SJCRH30 (cell line): ENCODE data around the gene ABCC6. TPM values are rescaled to one million over a fixed set of nuclear protein-coding genes. Genes with fewer than 3 reads are reported as not detected.
"Not testable (repeated sequence)": the region's sequence is repeated elsewhere in the genome, so short reads cannot be mapped to it uniquely, and the experiment has no call there.

Experiments used
- DNase-seq, 2 experiments: peaks; one replicate each; pipeline ENCODE4 v3.0.0-alpha.2; 2015 to 2020
- H3K27ac ChIP-seq: fragments of 250-450 bp; sonication (Bioruptor Pico); 2 replicates; pipeline ENCODE4 v1.5.1; 2020; ENCODE audit warnings: mild to moderate bottlenecking, moderate library complexity
- H3K27me3 ChIP-seq: fragments of 250-450 bp; sonication (Bioruptor Pico); 2 replicates; pipeline ENCODE4 v1.5.1; 2020; ENCODE audit warnings: mild to moderate bottlenecking, moderate library complexity
- H3K36me3 ChIP-seq: fragments of 250-450 bp; sonication (Bioruptor Pico); 2 replicates; pipeline ENCODE4 v1.5.1; 2020; ENCODE audit warnings: mild to moderate bottlenecking, moderate library complexity
- H3K4me1 ChIP-seq: fragments of 250-450 bp; sonication (Bioruptor Pico); 2 replicates; pipeline ENCODE4 v1.5.1; 2020; ENCODE audit warnings: mild to moderate bottlenecking, moderate library complexity
- H3K4me3 ChIP-seq: fragments of 250-450 bp; sonication (Bioruptor Pico); 2 replicates; pipeline ENCODE4 v1.5.1; 2020; ENCODE audit warnings: mild to moderate bottlenecking, moderate library complexity
- H3K9me3 ChIP-seq: fragments of 250-450 bp; sonication (Bioruptor Pico); replicated peaks from 2 replicates; pipeline ENCODE4 v1.5.1; 2020; ENCODE audit warnings: mild to moderate bottlenecking, moderate library complexity
- total RNA-seq: library from RNA; depleted of rRNA; stranded (reverse); fragments of >200 nt; shearing (Covaris generic); gene quantifications from 2 replicates; pipeline ENCODE4 v1.2.3, GENCODE V29; 2014

ABCC6 gene
- total RNA-seq, 1 experiment from 2014 or later = 1.5 TPM

DNA sequence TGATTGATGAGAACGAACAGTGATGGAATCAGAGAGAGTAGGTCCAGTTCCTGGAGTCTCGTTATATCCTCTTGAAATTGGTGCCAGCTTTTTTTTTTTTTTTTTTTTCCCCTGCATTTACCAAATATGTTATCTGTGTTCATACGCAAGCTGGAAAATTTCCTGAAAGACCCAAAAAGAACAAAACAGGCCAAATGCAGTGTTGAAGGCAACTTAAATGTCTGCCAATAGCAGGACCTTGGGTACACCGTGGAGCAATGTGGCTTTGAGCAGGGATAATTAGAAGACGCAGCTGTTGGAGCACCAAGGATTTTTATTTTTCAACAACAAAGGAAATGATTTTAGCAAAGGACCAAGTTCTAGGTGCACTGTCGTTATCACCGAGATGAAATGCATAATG is 105.0 kb downstream of the ABCC6 start:
- H3K4me3 ChIP-seq = no peak overlapping the region
- H3K36me3 ChIP-seq = peaks cover 24% of the 10 kb centered on the region
- H3K27ac ChIP-seq = no peak overlapping the region
- no peaks in the 10 kb centered on the region for H3K4me1 ChIP-seq
- no peaks in the 10 kb centered on the region for H3K27me3 ChIP-seq
- no peaks in the 10 kb centered on the region; the same call in 1 of the 2 replicates for H3K9me3 ChIP-seq
- DNase-seq = peak in 1 of 2 experiments; percentile 12

GRCh38 chr16:16116841-16117240 is 106.5 kb downstream of the ABCC6 start:
- Histone ChIP-seq H3K4me3 (no peak overlapping the region), H3K36me3 (peaks cover 32% of the 10 kb centered on the region), H3K27me3 (no peaks in the 10 kb centered on the region), H3K27ac (no peak overlapping the region), H3K9me3 (no peaks in the 10 kb centered on the region; the same call in 1 of the 2 replicates), H3K4me1 (no peaks in the 10 kb centered on the region)
- no peak for DNase-seq

DNA sequence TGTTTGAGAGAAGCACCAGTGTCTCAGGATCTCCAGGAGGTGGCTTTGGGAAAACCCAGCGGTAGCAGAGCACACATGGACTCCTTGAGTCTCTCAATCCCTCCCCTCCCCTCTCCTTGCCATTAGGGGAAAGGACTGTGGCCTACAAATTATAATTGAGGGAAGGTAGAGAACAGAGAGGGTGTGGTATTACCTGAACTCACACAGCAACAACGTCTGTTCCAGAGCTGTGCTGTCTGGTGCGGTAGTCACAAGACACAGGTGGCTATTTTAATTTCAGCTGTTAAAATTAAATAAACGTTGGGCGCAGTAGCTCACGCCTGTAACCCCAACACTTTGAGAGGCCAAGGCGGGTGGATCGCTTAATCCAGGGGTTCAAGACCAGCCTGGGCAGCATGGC is 110.2 kb downstream of the ABCC6 start:
- Histone ChIP-seq H3K27me3 (no peaks in the 10 kb centered on the region), H3K27ac (no peak overlapping the region), H3K4me3 (no peak overlapping the region), H3K4me1 (no peaks in the 10 kb centered on the region), H3K36me3 (peaks cover 33% of the 10 kb centered on the region), H3K9me3 (no peaks in the 10 kb centered on the region; the same call in 1 of the 2 replicates)
- no peak for DNase-seq

DNA sequence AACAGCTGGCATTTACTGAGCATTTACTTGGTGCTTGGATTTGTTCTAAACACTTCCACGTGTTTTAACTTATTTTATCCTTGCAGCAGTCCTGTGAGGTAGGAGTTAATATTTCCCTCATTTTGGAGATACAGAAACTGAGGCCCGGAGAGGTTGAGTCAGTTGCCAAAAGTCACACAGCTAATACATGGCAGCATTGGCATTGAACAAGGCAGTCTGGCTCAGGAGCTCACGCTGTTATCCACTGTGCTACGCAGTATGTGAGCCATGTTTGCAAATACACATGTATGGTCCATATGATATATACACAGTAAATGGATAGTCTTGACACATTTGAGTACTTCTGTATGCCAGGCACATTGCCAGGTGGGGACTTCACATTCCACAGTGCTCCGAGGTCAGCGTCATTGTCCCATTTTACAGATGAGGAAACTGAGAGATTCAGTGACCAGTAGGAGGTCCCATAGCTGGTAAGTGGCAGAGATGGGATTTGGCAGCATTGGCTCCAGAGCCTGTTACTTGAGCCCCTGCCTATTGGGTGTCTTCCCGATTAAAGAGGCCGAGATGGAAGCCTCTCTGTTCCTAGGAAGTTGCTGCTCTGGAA is 110.7 kb downstream of the ABCC6 start:
- Histone ChIP-seq H3K4me3 (no peak overlapping the region), H3K9me3 (no peaks in the 10 kb centered on the region), H3K36me3 (peaks cover 33% of the 10 kb centered on the region)

GRCh38 chr16:16111639-16112038 is 111.7 kb downstream of the ABCC6 start:
- Histone ChIP-seq H3K36me3 (peaks cover 26% of the 10 kb centered on the region), H3K27ac (no peak overlapping the region), H3K4me1 (no peaks in the 10 kb centered on the region), H3K9me3 (no peaks in the 10 kb centered on the region), H3K4me3 (no peak overlapping the region), H3K27me3 (no peaks in the 10 kb centered on the region)
- no peak for DNase-seq

More for the DNA sequence above, 110.7 kb downstream of the ABCC6 start:
- no peak for DNase-seq
- no peaks in the 10 kb centered on the region for H3K4me1 ChIP-seq
- no peak overlapping the region for H3K27ac ChIP-seq
- no peaks in the 10 kb centered on the region for H3K27me3 ChIP-seq

DNA sequence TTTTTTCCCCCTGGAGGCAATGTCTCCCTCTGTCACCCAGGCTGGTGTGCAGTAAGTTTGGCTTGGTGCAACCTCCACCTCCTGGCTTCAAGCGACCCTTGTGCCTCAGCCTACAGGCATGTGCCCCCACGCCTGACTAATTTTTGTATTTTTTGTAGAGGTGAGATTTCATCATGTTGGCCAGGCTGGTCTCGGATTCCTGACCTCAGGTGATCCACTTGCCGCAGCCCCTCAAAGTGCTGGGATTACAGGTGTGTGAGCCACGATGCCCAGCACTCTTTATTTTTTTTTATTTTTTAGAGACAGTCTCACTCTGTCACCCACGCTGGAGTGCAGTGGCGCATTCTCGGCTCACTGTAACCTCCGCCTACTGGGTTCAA is 113.2 kb downstream of the ABCC6 start:
- H3K27me3 ChIP-seq = no peaks in the 10 kb centered on the region
- no peak overlapping the region for H3K4me3 ChIP-seq
- H3K27ac ChIP-seq = no peak overlapping the region
- peaks cover 21% of the 10 kb centered on the region for H3K36me3 ChIP-seq
- no peaks in the 10 kb centered on the region for H3K9me3 ChIP-seq
- DNase-seq = no peak
- H3K4me1 ChIP-seq = no peaks in the 10 kb centered on the region

DNA sequence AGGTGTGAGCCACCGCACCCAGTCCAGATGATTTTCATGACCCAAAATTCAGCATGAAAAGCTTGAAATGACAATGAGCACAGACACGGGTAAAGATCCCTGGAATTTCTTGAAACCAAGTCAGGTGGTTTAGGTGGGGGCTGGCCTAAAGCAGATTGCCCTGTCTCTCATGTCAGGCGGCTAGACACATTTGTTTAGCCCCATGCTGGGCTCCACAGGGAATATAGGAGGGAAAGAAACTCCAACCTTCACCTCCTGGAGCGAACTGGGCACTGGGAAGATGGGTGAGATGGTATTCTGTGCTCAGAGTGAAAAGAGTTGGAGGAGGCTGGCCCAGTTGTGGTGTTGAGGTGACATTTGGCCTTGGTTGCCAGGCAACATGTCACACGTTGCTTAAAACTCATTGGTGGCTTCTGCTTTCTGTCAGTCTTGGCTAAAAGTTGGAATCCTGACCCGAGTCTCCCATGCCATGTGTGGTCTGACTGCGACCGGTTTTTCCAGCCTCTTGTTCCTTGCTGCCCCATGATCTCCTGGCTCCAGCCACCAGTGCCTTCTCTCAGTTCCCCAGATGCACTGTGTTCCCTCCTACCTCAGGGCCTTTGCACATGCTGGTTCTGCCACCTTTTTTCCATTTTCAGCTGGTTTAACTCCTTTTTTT is 113.7 kb downstream of the ABCC6 start:
- H3K4me3 ChIP-seq = no peak overlapping the region
- H3K4me1 ChIP-seq = no peaks in the 10 kb centered on the region
- H3K27ac ChIP-seq = no peak overlapping the region
- no peaks in the 10 kb centered on the region for H3K9me3 ChIP-seq
- H3K27me3 ChIP-seq = no peaks in the 10 kb centered on the region
- peaks cover 18% of the 10 kb centered on the region for H3K36me3 ChIP-seq
- no peak for DNase-seq

DNA sequence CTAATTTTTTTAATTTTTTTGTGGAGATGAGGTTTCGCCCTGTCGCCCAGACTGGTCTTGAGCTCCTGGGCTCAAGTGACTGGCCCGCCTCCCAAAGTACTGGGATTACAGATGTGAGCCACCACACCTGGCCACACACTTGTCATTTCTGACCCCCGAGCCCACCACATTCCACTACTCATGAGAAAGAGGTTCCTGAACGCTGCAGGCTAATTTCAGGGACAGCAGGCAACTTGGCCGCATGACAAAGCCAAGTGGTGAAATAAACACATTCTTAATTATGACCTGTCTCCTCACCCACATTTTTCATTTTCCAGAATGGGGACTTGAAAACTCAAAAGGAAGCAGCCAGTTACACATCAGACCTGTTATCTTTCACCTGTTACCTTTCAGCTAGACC is 114.5 kb downstream of the ABCC6 start:
- Histone ChIP-seq H3K36me3 (peaks cover 18% of the 10 kb centered on the region), H3K9me3 (no peaks in the 10 kb centered on the region), H3K4me1 (no peaks in the 10 kb centered on the region), H3K27ac (no peak overlapping the region), H3K4me3 (no peak overlapping the region), H3K27me3 (no peaks in the 10 kb centered on the region)
- DNase-seq = no peak

- Histone ChIP-seq H3K9me3 (no peaks in the 10 kb centered on the region), H3K4me1 (no peaks in the 10 kb centered on the region), H3K36me3 (peaks cover 18% of the 10 kb centered on the region), H3K4me3 (no peak overlapping the region), H3K27ac (no peak overlapping the region), H3K27me3 (no peaks in the 10 kb centered on the region)
- no peak for DNase-seq
Measured at GRCh38 chr16:16107839-16108238, 115.5 kb downstream of the ABCC6 start.

DNA sequence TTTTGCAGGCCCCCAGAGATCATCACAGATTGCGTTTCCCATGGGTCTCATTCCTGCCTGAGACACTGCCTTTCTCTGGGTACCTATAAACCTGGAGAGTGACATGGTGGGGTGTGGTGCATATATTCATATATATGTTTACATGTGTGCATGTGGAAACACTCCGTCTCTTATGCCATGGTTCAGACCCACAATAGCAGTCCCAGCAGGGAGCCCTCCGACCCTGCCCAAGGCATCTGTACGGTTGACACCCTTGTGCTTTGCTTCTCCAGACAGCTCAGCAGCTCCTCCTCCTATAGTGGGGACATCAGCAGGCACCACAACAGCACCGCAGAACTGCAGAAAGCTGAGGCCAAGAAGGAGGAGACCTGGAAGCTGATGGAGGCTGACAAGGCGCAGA is 116.8 kb downstream of the ABCC6 start:
- no peak for DNase-seq
- no peaks in the 10 kb centered on the region for H3K27me3 ChIP-seq
- no peak overlapping the region for H3K27ac ChIP-seq
- H3K4me1 ChIP-seq = no peaks in the 10 kb centered on the region
- H3K4me3 ChIP-seq = no peak overlapping the region
- no peaks in the 10 kb centered on the region for H3K9me3 ChIP-seq
- H3K36me3 ChIP-seq = peaks cover 9% of the 10 kb centered on the region

- no peak overlapping the region for H3K27ac ChIP-seq
- no peaks in the 10 kb centered on the region for H3K27me3 ChIP-seq
- H3K36me3 ChIP-seq = peaks cover 6% of the 10 kb centered on the region
- H3K4me1 ChIP-seq = no peaks in the 10 kb centered on the region
- H3K9me3 ChIP-seq = no peaks in the 10 kb centered on the region
- no peak overlapping the region for H3K4me3 ChIP-seq
- no peak for DNase-seq
Measured at GRCh38 chr16:16105646-16106045, 117.6 kb downstream of the ABCC6 start.

GRCh38 chr16:16104804-16105141 is 118.5 kb downstream of the ABCC6 start:
- not testable (repeated sequence) for DNase-seq, H3K36me3 ChIP-seq, H3K27ac ChIP-seq, H3K4me1 ChIP-seq, H3K4me3 ChIP-seq, H3K27me3 ChIP-seq, H3K9me3 ChIP-seq

GRCh38 chr16:16104132-16104803 is 119.0 kb downstream of the ABCC6 start:
- not testable (repeated sequence) for H3K4me1 ChIP-seq, H3K27ac ChIP-seq, H3K4me3 ChIP-seq, H3K27me3 ChIP-seq, DNase-seq, H3K9me3 ChIP-seq, H3K36me3 ChIP-seq

DNA sequence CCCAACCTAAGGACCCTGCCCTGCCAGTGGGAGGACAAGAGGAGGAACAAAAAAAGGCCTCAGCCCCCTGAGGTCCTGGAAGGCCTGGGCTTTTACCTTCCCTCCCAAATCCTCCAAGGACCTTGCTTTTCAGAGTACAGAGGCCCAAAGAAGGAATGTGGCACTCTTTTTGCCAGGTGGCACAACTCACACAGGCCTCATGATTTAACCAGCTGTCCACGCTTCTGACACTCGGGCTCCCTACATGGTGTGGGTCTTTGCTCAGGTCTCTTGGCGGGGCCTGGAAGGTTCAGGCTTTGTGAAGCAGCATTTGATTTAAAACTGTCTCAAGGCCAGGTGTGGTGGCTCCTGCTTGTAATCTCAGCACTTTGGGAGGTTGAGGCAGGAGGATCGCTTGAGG is 120.6 kb downstream of the ABCC6 start:
- Histone ChIP-seq H3K4me1 (no peaks in the 10 kb centered on the region), H3K4me3 (no peak overlapping the region)

DNA sequence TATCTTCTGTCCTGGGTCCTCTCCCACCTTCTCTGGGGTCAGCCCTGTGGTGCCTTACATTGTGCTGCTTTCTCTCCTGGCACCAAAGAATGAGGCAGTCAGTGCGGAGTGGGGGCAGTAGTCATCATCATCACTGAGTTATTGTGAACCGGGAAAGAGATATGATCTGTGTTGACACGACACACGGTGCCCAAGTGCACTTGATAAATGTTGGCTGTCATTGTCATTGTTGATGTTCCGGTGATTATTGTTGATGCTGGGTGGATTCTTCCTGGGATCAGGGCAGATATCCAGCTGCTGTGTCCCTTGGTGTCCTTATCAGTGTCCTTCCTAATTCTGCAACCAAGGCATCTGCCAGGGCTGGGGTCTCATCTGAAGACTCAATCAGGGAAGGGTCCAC is 121.7 kb downstream of the ABCC6 start:
- H3K4me3 ChIP-seq = no peak overlapping the region
- H3K9me3 ChIP-seq = no peaks in the 10 kb centered on the region
- H3K27ac ChIP-seq = no peak overlapping the region
- peaks cover 6% of the 10 kb centered on the region for H3K36me3 ChIP-seq
- no peak for DNase-seq
- no peaks in the 10 kb centered on the region for H3K4me1 ChIP-seq
- H3K27me3 ChIP-seq = no peaks in the 10 kb centered on the region

More for the DNA sequence above, 120.6 kb downstream of the ABCC6 start:
- no peaks in the 10 kb centered on the region for H3K27me3 ChIP-seq
- no peak overlapping the region for H3K27ac ChIP-seq
- no peak for DNase-seq
- peaks cover 6% of the 10 kb centered on the region for H3K36me3 ChIP-seq
- no peaks in the 10 kb centered on the region for H3K9me3 ChIP-seq
